Left ventricle myocardium inferior (tissue), 1 donor: Measurements from ENCODE around the gene TBC1D16. TPM values are rescaled to one million over a fixed set of nuclear protein-coding genes. Genes with fewer than 3 reads are reported as not detected.

Source experiments
- DNase-seq: peaks from one replicate; pipeline ENCODE4 v3.0.0-alpha.2; 2020
- H3K27ac ChIP-seq: fragments of 200-600 bp; replicated peaks from 2 replicates; pipeline ENCODE4 v1.8.0; 2021
- H3K27me3 ChIP-seq: fragments of 200-600 bp; 2 replicates; pipeline ENCODE4 v1.8.0; 2021; ENCODE audit warnings: low read depth
- H3K36me3 ChIP-seq: fragments of 200-600 bp; 2 replicates; pipeline ENCODE4 v1.8.0; 2021
- H3K4me1 ChIP-seq: fragments of 200-600 bp; 2 replicates; pipeline ENCODE4 v1.8.0; 2021
- H3K4me3 ChIP-seq: fragments of 200-600 bp; 2 replicates; pipeline ENCODE4 v1.8.0; 2021; ENCODE audit warnings: mild to moderate bottlenecking, moderate library complexity
- H3K9me3 ChIP-seq: fragments of 200-600 bp; replicated peaks from 2 replicates; pipeline ENCODE4 v1.8.0; 2021
- intact Hi-C: fragments of 100-400 bp; cut with micrococcal nuclease; formaldehyde crosslinking; loops from one replicate; pipeline ENCODE4 v1.11.0; 2022
- total RNA-seq: library from RNA; stranded (reverse); fragmentation: NEBNext Ultra II Directional; extraction: Animal tissue kit (Norgen Biotek cat#: 25700); gene quantifications from one replicate; pipeline ENCODE4 v1.2.1, GENCODE V29; 2021
- TF ChIP-seq, protein P1 (sequence below): fragments of 200-600 bp; IDR thresholded peaks from 2 replicates; pipeline ENCODE4 v1.8.0; 2021; ENCODE audit warnings: antibody characterized with exemption, mild to moderate bottlenecking, borderline replicate concordance
- donor health status: DM: no; HTN: yes; CAD: no; lungs with severe emphysema.

Gene TBC1D16
- total RNA-seq, 1 donor from 2014 or later = 15.9 TPM

DNA sequence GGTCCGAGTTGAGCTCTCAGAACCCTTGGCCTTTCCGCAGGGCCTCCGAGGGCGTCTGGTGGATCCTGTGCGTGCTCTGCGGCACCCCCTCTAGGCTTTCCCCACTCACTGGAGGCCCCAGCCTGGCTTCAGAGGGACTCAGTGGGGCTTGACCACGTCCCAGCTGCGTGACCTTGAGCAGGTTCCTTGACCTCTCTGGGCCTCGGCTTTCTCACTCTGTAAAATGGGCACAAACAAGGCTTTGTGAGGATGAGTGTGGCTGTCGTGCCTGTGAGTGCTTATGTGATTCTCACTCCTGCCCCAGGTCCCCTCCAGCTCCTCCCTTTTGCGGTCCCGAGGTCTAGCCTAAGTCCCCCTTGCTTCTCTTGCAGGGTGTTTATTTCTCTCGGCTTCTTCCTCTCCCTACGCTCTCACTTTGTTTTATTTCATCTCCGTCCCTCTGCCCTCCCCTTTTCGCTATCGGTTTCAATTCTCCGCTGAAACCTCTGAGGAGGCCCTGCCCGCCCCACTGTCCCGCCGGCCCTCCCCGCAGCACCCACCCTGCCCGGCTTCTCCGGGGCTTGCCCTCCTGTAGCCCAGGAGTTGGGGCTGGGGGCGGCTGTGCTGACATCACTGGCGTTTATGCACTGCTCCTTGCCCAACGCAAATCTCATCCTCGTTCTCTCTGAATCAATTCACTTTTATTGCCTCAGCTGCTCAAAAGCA lies 114.1 kb downstream of the TBC1D16 start:
- Histone ChIP-seq H3K27ac (no peak overlapping the region), H3K9me3 (no peaks in the 10 kb centered on the region), H3K4me3 (no peak overlapping the region), H3K36me3 (no peaks in the 10 kb centered on the region), H3K4me1 (peaks cover 27% of the 10 kb centered on the region), H3K27me3 (peaks cover 96% of the 10 kb centered on the region)
- no peak for DNase-seq
- intact Hi-C loops = no loop called here
- TF ChIP-seq, protein P1, sequence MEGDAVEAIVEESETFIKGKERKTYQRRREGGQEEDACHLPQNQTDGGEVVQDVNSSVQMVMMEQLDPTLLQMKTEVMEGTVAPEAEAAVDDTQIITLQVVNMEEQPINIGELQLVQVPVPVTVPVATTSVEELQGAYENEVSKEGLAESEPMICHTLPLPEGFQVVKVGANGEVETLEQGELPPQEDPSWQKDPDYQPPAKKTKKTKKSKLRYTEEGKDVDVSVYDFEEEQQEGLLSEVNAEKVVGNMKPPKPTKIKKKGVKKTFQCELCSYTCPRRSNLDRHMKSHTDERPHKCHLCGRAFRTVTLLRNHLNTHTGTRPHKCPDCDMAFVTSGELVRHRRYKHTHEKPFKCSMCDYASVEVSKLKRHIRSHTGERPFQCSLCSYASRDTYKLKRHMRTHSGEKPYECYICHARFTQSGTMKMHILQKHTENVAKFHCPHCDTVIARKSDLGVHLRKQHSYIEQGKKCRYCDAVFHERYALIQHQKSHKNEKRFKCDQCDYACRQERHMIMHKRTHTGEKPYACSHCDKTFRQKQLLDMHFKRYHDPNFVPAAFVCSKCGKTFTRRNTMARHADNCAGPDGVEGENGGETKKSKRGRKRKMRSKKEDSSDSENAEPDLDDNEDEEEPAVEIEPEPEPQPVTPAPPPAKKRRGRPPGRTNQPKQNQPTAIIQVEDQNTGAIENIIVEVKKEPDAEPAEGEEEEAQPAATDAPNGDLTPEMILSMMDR = no peak

DNA sequence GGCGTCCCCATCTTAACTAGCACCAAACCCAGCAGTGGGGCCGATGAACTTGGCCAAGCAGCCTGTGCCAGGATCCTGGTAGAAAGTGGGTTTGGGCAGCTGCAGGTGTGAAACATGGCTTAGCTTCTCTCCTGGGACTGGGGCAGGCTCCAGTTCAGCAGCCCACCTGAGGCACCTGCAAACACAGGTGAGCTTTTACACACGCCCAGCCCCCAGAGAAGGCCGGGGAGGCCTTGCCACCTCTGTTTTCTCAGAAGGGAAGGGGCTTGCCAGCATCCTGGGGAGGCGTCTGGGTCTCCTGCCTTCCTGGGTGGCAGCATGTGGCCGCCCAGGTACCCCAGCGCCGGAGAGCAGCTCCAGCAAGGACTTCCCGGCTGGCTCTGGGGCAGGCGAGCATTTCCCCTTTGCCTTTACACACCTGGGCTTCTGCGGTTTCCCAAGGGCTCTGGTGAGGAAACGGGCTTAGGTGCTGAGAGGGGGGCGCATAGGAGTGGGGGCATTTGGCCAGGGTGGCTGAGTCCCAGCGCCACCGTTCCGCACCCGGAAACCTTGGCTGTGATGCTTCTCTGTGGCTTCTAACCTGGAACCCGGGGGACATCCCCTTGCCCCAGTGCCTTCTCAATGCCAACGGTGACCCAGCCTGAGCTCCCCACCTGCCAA lies 114.8 kb downstream of the TBC1D16 start:
- no peaks in the 10 kb centered on the region for H3K36me3 ChIP-seq
- intact Hi-C loops = no loop called here
- no peak overlapping the region for H3K27ac ChIP-seq
- DNase-seq = no peak
- no peaks in the 10 kb centered on the region for H3K9me3 ChIP-seq
- no peak overlapping the region for H3K4me3 ChIP-seq
- H3K27me3 ChIP-seq = peaks cover 97% of the 10 kb centered on the region
- H3K4me1 ChIP-seq = peaks cover 30% of the 10 kb centered on the region
- TF ChIP-seq, protein P1 = no peak

DNA sequence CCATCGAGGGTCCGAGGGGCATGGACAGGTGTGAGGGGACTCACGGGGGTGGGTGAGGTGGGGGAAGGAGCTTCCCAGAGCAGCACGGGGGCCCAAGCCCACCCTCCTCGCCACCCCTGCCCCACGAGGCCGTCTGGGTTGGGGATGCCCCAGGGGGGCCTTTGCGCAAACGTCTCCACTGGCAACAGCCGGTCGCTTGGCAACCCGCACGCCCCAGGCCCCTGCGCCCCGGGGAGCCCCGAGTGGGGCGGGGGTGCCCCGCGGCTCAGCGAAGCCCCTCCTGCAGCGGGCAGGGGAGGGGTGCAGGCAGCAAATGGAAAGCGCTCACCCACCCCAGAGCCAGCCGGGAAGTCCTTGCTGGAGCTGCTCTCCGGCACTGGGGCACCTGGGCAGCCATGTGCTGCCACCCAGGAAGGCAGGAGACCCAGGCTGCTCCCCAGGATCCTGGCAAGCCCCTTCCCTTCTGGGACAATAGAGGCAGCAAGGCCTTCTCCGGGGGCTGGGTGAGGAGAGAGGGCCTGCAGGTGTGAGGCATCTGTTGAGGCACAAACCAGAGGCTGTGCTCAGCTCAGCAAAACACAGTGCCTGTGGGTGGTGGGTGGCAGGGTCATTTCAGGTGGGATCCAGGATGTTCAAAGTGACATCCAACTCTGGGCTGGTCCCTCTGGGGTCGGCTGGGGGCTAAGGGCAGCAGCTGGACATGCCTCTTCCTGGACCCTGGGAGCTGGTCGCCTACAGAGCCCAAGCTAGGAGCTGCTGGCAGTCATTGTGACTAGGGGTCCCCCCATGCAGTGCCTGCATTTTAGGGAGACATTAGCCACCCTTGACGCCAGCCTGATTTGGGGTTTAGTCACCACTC lies 115.6 kb downstream of the TBC1D16 start:
- H3K27ac ChIP-seq = no peak overlapping the region
- H3K9me3 ChIP-seq = no peaks in the 10 kb centered on the region
- H3K36me3 ChIP-seq = no peaks in the 10 kb centered on the region
- H3K4me1 ChIP-seq = peaks cover 32% of the 10 kb centered on the region
- H3K27me3 ChIP-seq = peaks cover 97% of the 10 kb centered on the region
- TF ChIP-seq, protein P1 = no peak
- intact Hi-C loops = no loop called here
- H3K4me3 ChIP-seq = no peak overlapping the region
- DNase-seq = no peak

DNA sequence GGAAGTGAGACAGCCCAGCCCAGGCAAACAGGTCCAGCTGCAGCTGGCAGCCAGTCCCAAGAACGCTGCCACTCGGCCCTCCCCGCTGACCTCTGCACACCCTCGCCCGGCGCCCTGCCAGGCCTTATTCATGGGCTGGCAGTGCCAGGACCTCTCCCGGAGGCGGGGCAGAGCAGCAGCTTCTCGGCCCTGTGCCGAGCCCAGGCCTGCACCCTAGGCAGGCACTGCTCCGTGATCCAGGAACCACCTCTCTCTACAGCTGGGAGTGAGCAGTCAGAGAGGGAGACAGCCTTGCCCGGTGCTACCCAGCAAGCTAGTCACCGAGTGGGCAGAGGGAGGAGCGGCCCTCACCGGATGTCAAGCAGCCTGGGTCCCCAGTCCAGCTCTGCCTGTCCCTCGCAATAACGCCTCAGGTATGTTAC lies 116.5 kb downstream of the TBC1D16 start:
- intact Hi-C loops = no loop called here
- Histone ChIP-seq H3K4me1 (peaks cover 35% of the 10 kb centered on the region), H3K4me3 (no peak overlapping the region), H3K9me3 (no peaks in the 10 kb centered on the region), H3K36me3 (no peaks in the 10 kb centered on the region), H3K27ac (peak overlapping the region; percentile 74), H3K27me3 (peaks cover 94% of the 10 kb centered on the region)
- peak; percentile 89 for DNase-seq
- TF ChIP-seq, protein P1 = no peak

DNA sequence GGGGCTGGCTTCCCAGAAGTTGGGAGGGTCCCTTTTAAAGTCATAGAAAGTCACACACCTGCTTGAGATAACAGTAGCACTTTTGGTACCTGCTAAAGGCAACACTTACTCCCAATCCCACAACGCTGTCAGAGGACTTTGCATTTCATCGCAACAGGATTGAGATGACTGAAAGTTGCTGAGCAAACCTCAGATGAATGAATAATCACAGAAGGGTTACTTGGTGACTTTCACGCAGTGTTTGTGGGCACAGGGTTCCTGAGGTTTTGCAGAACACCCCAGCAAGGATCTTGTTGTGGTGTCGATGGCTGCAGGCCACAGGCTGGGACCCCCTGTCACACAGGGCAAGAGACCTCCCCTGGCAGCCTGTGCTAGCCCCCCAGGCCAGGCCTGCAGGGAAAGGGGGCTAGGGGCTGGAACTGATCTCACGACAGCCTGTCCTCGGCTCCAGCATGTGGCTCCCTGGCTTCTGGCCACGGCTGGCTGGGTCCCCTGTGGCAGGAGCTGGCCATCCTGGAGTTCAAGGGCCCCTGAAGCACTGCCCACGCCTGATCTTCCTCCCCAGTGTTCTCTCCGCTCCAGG lies 117.0 kb downstream of the TBC1D16 start:
- Histone ChIP-seq H3K27me3 (peaks cover 89% of the 10 kb centered on the region), H3K27ac (peak overlapping the region; percentile 74), H3K4me1 (peaks cover 35% of the 10 kb centered on the region), H3K4me3 (no peak overlapping the region), H3K36me3 (no peaks in the 10 kb centered on the region), H3K9me3 (no peaks in the 10 kb centered on the region)
- no peak for DNase-seq
- intact Hi-C loops = no loop called here
- TF ChIP-seq, protein P1 = no peak
